ENCODE results near the gene GALM. TPM values are rescaled to one million over a fixed set of nuclear protein-coding genes. Genes with fewer than 3 reads are reported as not detected.

The GALM gene
- total RNA-seq, 1 experiment from 2014 or later, result 10.0 TPM

- H3T11ph ChIP-seq (ENCODE audit: low read length), result no peak overlapping the region
- H2BK120ac ChIP-seq (ENCODE audit: low read depth, low read length, poor library complexity, severe bottlenecking), result no peak overlapping the region
- Mint-ChIP-seq H3K27ac (no peak overlapping the region), H3K4me1 (no peaks in the 10 kb centered on the region), H3K36me3 (ENCODE audit: insufficient read depth in 1 of 3, low read depth in 3 of 3) (0 out of 7 replicates have a peak, but pooled peaks cover 0 to 3% (median 0%) of the 10 kb centered on the region in 3 experiments), H3K4me3 (no peak overlapping the region), H3K27me3 (ENCODE audit: low read depth) (no peaks in the 10 kb centered on the region; the same call in 1 of the 2 replicates), H3K9me3 (no peaks in the 10 kb centered on the region)
- TF ChIP-seq CTCF (conservative IDR thresholded peaks at IDR 0.05), result no peak
- H3K4ac ChIP-seq (ENCODE audit: low read depth, low read length), result no peak overlapping the region
- no peak overlapping the region for H4K8ac ChIP-seq (replicated peaks; ENCODE audit: insufficient read length, low read depth, low read length)
- no peak overlapping the region for H2BK12ac ChIP-seq (ENCODE audit: insufficient read length, low read depth, low read length)
- no peak overlapping the region for H2AK5ac ChIP-seq (ENCODE audit: insufficient read length, low read length)
- H2BK5ac ChIP-seq (ENCODE audit: insufficient read length, low read length), result no peak overlapping the region
- H3K79me1 ChIP-seq (ENCODE audit: insufficient read depth, low read depth, low read length, poor library complexity, severe bottlenecking), result no peaks in the 10 kb centered on the region
- H3K4me2 ChIP-seq (ENCODE audit: insufficient read depth, insufficient read length, low read length), result no peak overlapping the region
- no peaks in the 10 kb centered on the region for H3K23me2 ChIP-seq (ENCODE audit: insufficient read length, low read depth, low read length, poor library complexity, severe bottlenecking)
- no peak overlapping the region for H3K23ac ChIP-seq (ENCODE audit: insufficient read length, low read depth, low read length)
- H2BK20ac ChIP-seq (ENCODE audit: low read depth, low read length, poor library complexity, severe bottlenecking), result no peak overlapping the region
- no peak overlapping the region for H2BK15ac ChIP-seq (ENCODE audit: low read depth, low read length)
- no peak overlapping the region for H3K56ac ChIP-seq (ENCODE audit: insufficient read length, low read depth, low read length)
- H2AFZ ChIP-seq (ENCODE audit: low read length), result no peak overlapping the region
- no peaks in the 10 kb centered on the region for H3K4me1 ChIP-seq (ENCODE audit: insufficient read depth, low read length)
- no peak overlapping the region for H4K5ac ChIP-seq (ENCODE audit: insufficient read length, low read depth, low read length)
- H3K27ac ChIP-seq (ENCODE audit: insufficient read length, low read depth, low read length), result no peak overlapping the region
- DNase-seq, result no peak
- no peak overlapping the region for H4K91ac ChIP-seq (ENCODE audit: insufficient read length, low read depth, low read length)
- H4K20me1 ChIP-seq (ENCODE audit: control insufficient read depth, insufficient read depth, insufficient read length), result no peaks in the 10 kb centered on the region
- H3K9me3 ChIP-seq (ENCODE audit: control insufficient read depth, low read depth, low read length), result no peaks in the 10 kb centered on the region
- no peak overlapping the region for H3K18ac ChIP-seq (ENCODE audit: insufficient read length, low read depth, low read length)
- no peak overlapping the region for H3K14ac ChIP-seq (ENCODE audit: insufficient read depth, low read length)
- no CpG with 5 or more reads among the region's 6 CpGs for WGBS (ENCODE audit: extremely low coverage, insufficient read length, low lambda C conversion rate)
- no peak overlapping the region for H3K9ac ChIP-seq (ENCODE audit: extremely low read depth, insufficient read length, low read length)
- H3K27me3 ChIP-seq (ENCODE audit: insufficient read depth, low read length), result no peaks in the 10 kb centered on the region
- no peaks in the 10 kb centered on the region for H3K79me2 ChIP-seq (ENCODE audit: insufficient read depth, low read length)
Measured at GRCh38 chr2:38650012-38650411, 15.9 kb upstream of the GALM start.

Measured in H9 (cell line).